Stomach (tissue), 9 donors: Measurements from ENCODE around the gene HAGHL. TPM values are rescaled to one million over a fixed set of nuclear protein-coding genes. Genes with fewer than 3 reads are reported as not detected.
"Not testable (repeated sequence)": the region's sequence is repeated elsewhere in the genome, so short reads cannot be mapped to it uniquely, and the experiment has no call there.

ENCODE experiments used
- DNase-seq, 2 donors: peaks; one replicate each; pipeline versions ENCODE4 v3.0.0 to v3.0.0-alpha.2; 2013 to 2019
- H3K27ac ChIP-seq, 5 donors: fragments of 200-600 bp in 4 of 5; sonication (generic) in 4 of 5; one replicate each; pipeline ENCODE4 v1.5.1; 2013 to 2019; ENCODE audit warnings: mild to moderate bottlenecking in 1 of 5, moderate library complexity in 1 of 5
- H3K27me3 ChIP-seq, 3 donors: fragments of 200-600 bp; sonication (generic); one replicate each; pipeline ENCODE4 v1.5.1; 2017 to 2019; ENCODE audit warnings: mixed run types in 1 of 3
- H3K36me3 ChIP-seq, 4 donors: fragments of 200-600 bp; sonication (generic); 1 replicate in 3 of 4; 2 replicates in 1 of 4; pipeline ENCODE4 v1.5.1; 2016 to 2019
- H3K4me1 ChIP-seq, 4 donors: fragments of 200-600 bp; sonication (generic); one replicate each; pipeline ENCODE4 v1.5.1; 2016 to 2019
- H3K4me3 ChIP-seq, 4 donors: fragments of 200-600 bp; sonication (generic) in 3 of 4; one replicate each; pipeline ENCODE4 v1.5.1; 2016 to 2019; ENCODE audit warnings: mild to moderate bottlenecking in 1 of 4
- H3K9me3 ChIP-seq, 4 donors: fragments of 200-600 bp; sonication (generic); one replicate each; pipeline ENCODE4 v1.5.1; 2016 to 2019
- EP300 ChIP-seq: sonication (generic); formaldehyde crosslinking; IDR thresholded peaks from one replicate; pipeline ENCODE4 v1.6.1; 2017; ENCODE audit warnings: antibody characterized with exemption
- POLR2A ChIP-seq, 4 donors: fragments of 450-650 bp; IDR thresholded peaks; one replicate each; pipeline ENCODE4 v1.6.1; 2016; ENCODE audit warnings: antibody characterized with exemption in 4 of 4, control low read depth in 2 of 4, mild to moderate bottlenecking in 1 of 4, moderate library complexity in 1 of 4
- POLR2AphosphoS5 ChIP-seq, 3 donors: sonication (generic); formaldehyde crosslinking; IDR thresholded peaks; one replicate each; pipeline ENCODE4 v1.6.1; 2016; ENCODE audit warnings: antibody characterized with exemption in 3 of 3
- WGBS, 5 donors: extraction: QIAGEN DNeasy Blood & Tissue Kit in 3 of 5; methylation state at CpG; one replicate each; pipeline versions ENCODE4 v1.1.5 to v1.1.7; 2013 to 2018; 5-methylcytosine and 5-hydroxymethylcytosine counted together
- intact Hi-C: fragments of 100-400 bp; cut with DNase I; formaldehyde crosslinking; loops from one replicate; pipeline ENCODE4 v1.15.1; 2023; ENCODE audit warnings: low total_unique reads
- polyA plus RNA-seq, 3 donors: library from polyadenylated mRNA; stranded (reverse); fragments of 200-250 nt; gene quantifications; one replicate each; pipeline ENCODE4 v1.2.3, GENCODE V29; 2013
- total RNA-seq, 5 donors: library from RNA; depleted of rRNA; stranded (reverse); fragments of >200 nt; gene quantifications; one replicate each; pipeline versions ENCODE4 v1.1.0 to v1.2.3, GENCODE V29; 2014 to 2016
- TF ChIP-seq, protein P1 (sequence below), 7 experiments: fragments of 450-650 bp in 4 of 7; fragments of 200-600 bp in 3 of 7; sonication (generic) in 3 of 7; IDR thresholded peaks; one replicate each; pipeline ENCODE4 v1.5.1; 2016 to 2019; ENCODE audit warnings: antibody characterized with exemption in 7 of 7, control low read depth in 2 of 7, mild to moderate bottlenecking in 1 of 7
- donor health status: healthy with polysubstance abuse.
- donor health status: Bipolar disorder and iron deficiency.
- donor health status: healthy.

Gene HAGHL
- total and polyA plus RNA-seq, 8 donors, result 3.1 to 19.9 (median 3.9) TPM; not detected in 2

DNA sequence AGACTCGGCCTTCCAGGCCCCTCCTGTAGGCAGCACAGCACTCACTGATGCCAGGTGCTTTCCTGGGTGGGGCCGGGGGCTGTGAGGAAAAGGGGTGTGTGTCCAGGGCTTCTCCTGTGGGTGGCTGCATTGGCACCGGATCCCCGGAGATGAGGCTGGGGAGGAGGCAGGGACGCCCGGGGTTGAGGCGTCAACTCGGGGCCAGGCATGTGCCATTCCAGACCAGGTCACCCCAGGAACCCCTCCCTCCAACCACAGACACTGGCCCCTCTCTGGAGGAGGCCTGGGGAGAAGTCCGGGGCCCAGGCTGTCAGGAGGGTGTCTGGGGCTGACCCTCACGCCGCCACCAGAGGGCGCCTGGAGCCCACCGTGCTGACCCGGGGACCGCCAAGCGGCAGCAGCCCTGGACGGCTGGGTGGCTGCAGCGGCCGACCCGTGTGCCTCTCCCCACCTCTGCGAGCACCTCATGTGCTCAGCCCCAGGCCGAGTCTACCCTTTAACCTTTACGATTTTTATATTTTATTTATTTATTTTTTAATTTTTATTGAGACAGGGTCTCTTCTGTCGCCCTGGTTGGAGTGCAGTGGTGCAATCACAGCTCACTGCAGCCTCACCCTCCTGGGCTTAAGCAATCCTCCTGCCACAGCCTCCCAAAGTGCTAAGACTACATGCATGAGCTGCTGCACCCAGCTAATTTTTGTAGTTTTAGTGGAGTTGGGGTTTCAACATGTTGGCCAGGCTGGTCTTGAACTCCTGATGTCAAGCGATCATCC lies 15.2 kb upstream of the HAGHL start:
- WGBS, 5 donors, result 7 to 10% (median 9%) methylated on average over 17 to 25 of the region's 25 CpGs
- peak; percentile 83 to 92 for DNase-seq
- Histone ChIP-seq H3K4me3 (no peak overlapping the region), H3K9me3 (no peaks in the 10 kb centered on the region), H3K4me1 (peaks cover 22 to 43% (median 35%) of the 10 kb centered on the region in 4 donors), H3K27ac (no peak overlapping the region), H3K27me3 (peaks cover 37 to 90% (median 54%) of the 10 kb centered on the region in 3 donors), H3K36me3 (no peaks in the 10 kb centered on the region)
- TF ChIP-seq POLR2A (IDR thresholded peaks at IDR 0.05), result no peak
- TF ChIP-seq EP300, result no peak
- TF ChIP-seq, protein P1, sequence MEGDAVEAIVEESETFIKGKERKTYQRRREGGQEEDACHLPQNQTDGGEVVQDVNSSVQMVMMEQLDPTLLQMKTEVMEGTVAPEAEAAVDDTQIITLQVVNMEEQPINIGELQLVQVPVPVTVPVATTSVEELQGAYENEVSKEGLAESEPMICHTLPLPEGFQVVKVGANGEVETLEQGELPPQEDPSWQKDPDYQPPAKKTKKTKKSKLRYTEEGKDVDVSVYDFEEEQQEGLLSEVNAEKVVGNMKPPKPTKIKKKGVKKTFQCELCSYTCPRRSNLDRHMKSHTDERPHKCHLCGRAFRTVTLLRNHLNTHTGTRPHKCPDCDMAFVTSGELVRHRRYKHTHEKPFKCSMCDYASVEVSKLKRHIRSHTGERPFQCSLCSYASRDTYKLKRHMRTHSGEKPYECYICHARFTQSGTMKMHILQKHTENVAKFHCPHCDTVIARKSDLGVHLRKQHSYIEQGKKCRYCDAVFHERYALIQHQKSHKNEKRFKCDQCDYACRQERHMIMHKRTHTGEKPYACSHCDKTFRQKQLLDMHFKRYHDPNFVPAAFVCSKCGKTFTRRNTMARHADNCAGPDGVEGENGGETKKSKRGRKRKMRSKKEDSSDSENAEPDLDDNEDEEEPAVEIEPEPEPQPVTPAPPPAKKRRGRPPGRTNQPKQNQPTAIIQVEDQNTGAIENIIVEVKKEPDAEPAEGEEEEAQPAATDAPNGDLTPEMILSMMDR (IDR thresholded peaks at IDR 0.05), result peak in 5 of 7 experiments; percentile 74 to 97 (median 85)
- TF ChIP-seq POLR2AphosphoS5 (IDR thresholded peaks at IDR 0.05), result peak in 2 of 3 donors; percentile 12 to 14
- intact Hi-C loops, result loop anchor here (5.0 kb wide), 2 partner anchors 71 to 341 kb away; no protein-coding TSS in a partner anchor

GRCh38 chr16:712740-713250 lies 14.1 kb upstream of the HAGHL start:
- TF ChIP-seq, protein P1 (IDR thresholded peaks at IDR 0.05), result peak in 3 of 7 experiments; percentile 16 to 23 (median 17)
- WGBS, 5 donors, result 42 to 54% (median 47%) methylated on average over 12 to 13 of the region's 13 CpGs
- H3K9me3 ChIP-seq, H3K27ac ChIP-seq, H3K36me3 ChIP-seq, H3K4me3 ChIP-seq: not testable (repeated sequence)
- Histone ChIP-seq H3K4me1 (peaks cover 22 to 46% (median 36%) of the 10 kb centered on the region in 4 donors), H3K27me3 (peaks cover 29 to 90% (median 43%) of the 10 kb centered on the region in 3 donors)
- intact Hi-C loops, result loop anchor here (5.0 kb wide), 2 partner anchors 70 to 340 kb away; no protein-coding TSS in a partner anchor
- peak in 1 of 2 donors; percentile 45 for DNase-seq

DNA sequence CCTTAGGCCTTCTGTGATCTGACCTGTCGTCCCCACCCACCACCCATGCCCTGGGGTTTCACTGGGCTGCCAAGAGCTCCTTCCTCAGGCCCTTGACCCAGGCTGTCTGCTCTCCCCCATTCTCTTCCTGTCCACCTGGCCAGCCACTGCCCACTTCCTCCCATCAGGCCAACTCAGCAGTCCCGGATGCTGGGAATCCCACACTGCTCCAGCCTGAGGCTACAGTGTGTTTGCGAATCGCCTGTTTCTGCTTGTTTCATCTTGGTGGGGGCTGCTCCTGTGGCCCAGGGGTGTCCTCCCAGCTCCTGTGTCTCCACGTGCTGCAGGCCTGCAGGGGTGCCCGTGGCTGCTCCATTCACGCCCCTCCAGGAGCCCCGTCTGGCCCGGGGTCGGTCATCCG lies 12.8 kb upstream of the HAGHL start:
- intact Hi-C loops, result loop anchor here (5.0 kb wide), 2 partner anchors 68 to 338 kb away; no protein-coding TSS in a partner anchor

More for the DNA sequence above, 12.8 kb upstream of the HAGHL start:
- Histone ChIP-seq H3K4me1 (peaks cover 22 to 54% (median 45%) of the 10 kb centered on the region in 4 donors), H3K36me3 (peaks cover 0 to 6% (median 0%) of the 10 kb centered on the region in 4 donors), H3K27me3 (peaks cover 16 to 79% (median 30%) of the 10 kb centered on the region in 3 donors), H3K4me3 (no peak overlapping the region), H3K9me3 (no peaks in the 10 kb centered on the region), H3K27ac (no peak overlapping the region)
- TF ChIP-seq, protein P1 (IDR thresholded peaks at IDR 0.05), result no peak
- TF ChIP-seq EP300 (no peak), POLR2AphosphoS5 (IDR thresholded peaks at IDR 0.05) (no peak), POLR2A (IDR thresholded peaks at IDR 0.05) (no peak)
- DNase-seq, result no peak
- WGBS, 5 donors, result 51 to 77% (median 68%) methylated on average over 5 to 11 of the region's 11 CpGs
